ENCODE data around the gene BRICD5.
"Not testable (repeated sequence)": the region's sequence is repeated elsewhere in the genome, so short reads cannot be mapped to it uniquely, and the experiment has no call there.

The BRICD5 gene

DNA sequence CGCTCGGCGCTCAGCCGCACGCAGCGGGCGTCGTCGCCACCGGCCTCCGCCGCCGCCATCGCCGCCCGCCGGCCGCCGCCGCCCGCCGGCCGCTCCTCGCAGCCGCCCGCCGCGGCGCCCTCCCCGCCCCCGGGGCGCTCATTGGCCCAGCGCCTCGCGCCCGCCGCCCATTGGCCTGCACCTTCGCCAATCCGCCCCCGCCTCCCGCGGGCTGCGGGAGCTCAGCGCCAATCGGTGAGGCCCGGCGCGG lies 4.0 kb upstream of the BRICD5 start, which contains the start of gene PGP:
TSS of gene PGP (minus strand) at position 122 of the 250 bp plus-strand sequence. CDS start at position 59, 63 bp downstream.
- no peak for FAIRE-seq

DNA sequence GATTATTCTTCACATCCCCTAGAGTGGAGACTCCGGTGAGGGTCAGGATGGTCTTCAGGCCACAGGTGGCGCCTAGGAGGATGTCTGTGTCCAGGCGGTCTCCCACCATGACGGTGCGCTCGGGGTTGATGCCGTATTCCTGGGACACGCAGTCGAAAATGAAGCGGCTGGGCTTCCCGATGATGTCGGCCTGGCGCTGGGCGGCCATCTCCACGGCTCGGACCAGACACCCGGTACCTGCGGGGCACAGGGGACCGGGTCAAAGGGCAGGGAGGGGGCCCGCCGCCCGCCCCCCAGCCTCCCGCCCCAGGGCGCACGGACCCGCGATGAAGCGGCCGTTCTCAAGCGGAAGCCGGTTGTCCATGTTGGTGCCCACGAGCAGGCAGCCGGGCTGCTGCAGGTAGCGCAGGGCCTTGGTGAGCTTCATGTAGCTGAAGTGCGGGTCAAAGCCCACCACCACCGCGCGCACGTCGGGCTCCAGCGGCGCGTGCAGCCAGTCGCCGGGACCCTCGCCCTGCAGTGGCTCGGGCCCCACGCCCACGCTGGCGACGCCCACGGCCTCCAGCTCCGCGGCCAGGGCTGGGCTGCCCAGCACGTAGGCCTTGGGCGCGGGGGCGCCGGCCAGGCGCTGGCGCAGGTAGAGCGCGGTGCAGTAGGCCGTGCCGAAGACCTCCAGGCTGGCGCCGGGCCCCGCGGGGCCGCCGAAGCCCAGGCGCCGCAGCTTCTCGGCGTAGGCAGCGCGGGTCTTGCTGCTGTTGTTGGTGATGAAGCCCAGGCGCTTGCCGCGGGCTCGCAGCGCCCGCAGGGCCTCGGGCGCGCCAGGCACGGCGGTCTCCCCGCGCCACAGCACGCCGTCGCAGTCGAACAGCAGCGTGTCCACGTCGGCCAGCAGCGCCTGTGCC lies 3.4 kb upstream of the BRICD5 start:
- FAIRE-seq: no peak

DNA sequence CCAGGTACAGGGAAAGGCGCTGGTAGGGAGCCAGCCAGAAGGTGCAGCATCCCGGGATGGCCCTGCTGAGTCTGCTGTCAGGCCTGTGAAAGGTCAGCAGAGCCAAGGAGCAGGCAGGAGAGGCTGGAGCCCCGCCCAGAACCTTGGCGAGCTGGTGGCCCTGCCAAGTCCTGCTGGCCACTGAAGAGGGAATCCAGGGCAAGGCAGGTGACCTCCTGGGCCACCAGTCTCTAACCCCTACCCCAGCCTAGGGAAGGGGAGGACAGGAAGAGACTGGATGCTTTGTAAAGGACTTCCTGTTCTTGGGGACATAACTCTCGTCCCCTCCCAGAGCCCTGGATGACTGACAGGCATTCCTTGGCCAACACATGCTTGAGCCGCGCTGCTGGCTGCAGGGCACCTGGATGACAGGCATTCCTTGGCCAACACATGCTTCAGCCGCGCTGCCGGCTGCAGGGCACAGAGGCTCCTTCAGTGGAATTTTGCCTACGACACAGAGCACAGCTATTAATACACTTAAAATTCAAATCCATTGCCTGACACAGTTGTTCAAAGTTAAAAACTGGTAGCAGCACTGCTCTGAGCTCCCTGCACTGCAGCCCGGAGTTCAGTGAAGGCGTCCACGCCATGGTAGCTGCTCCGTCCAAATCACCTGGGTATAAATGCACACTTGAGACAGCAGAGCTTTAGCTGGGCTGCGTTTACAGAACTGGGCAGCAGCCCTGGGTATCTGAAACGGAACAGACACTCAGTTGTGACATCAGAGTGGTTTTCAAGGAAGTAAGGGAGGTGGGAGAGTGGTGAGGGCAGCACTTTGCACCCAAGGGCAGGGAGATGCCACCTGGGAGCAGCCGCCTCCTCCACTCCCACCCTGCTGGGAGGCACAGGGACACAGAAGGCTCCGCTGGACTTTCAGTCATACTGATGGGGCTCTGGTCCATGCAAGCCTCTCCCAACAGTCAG lies 2.0 kb upstream of the BRICD5 start:
- FAIRE-seq: peak; percentile 72

DNA sequence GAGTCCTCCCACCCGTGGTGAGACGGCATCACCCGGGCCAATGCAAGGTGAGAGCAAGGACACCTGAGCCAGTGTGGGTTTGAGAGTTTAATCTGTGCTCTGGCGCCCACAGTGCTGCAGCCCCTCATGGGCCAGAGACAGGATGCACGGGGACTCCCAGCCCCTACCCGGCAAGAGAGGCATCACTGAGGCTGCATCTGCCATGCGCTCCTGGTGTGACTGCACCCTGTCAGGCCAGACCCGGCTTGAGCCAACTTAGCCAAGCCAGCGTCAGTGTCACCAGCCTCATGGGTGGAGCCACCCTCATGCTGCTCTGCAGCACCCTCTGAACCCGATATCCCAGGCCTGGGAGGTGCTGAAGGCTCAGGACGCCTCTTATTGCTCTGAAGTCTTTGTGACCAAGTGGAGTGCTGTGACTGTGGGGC lies 1.3 kb upstream of the BRICD5 start:
- no peak for FAIRE-seq

DNA sequence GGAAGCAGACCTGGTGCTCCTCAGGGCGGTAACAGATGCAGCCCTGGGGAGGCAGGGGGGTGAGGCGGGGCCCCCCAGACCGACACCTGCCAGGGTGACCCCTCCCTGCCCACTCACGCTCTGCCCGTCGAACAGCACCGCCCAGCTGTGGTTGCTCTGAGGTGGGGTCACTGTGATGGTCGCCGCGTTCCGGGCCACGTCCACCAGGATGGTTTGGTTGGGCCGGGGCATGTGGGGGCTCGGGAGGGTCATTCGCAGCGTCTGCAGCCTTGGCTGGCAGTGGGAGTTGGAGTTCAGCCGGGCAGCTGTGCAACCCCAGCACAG lies 692 bp downstream of the BRICD5 start:
- no peak for FAIRE-seq

DNA sequence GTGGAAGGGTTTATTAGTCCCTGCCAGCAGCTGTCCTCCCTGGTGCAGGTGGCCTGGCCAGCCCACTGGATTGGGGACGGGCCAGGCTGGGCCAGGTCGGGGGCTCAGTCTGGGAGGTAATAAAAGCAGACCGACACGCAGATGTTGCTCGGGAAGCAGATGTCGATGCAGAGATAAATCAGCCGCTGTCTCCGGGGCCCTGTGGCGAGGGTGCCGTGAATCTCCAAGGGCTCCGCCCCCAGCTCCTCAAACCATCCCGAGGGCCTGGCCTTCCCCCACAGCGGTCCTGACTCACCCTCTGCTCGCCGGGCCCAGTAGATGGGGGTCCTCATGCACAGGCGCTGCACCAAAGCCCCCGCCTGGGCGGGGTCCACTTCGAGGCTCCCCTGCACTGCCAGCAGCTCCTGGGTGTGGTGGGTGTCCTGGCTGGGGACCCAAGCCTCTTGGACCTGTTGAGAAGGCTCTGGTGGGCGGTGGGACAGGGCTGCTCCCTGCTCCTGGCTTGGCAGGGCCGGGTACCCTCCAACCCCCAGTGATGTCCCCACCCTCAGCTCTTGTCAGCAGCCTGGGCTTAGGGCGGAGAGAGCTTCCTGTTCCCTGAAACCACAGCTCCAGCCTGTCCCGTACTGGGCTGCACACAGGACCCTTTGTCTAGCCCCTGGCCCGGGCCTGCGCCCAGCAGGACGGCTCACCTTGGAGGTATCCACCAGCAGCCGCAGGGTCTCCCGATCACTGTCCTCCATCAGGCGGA lies 1.2 kb downstream of the BRICD5 start:
- FAIRE-seq: no peak

DNA sequence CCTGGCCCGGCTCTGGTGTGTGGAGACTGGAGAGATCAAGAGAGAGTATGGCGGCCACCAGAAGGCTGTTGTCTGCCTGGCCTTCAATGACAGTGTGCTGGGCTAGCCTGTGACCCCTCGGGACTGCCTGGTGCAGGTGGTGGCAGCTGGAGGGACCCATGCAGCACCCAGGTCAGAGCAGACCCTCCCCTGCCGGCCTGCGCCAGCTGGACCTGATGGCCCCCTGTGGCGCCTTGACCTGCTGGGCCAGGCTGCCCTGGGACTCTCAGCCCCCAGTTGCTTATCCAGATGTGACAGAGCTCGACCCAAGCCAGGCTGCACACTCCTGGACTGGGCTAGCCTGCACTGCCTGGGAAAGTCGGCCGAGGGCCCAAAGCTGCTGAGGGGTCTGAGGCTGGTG lies 1.9 kb downstream of the BRICD5 start:
- FAIRE-seq: no peak

DNA sequence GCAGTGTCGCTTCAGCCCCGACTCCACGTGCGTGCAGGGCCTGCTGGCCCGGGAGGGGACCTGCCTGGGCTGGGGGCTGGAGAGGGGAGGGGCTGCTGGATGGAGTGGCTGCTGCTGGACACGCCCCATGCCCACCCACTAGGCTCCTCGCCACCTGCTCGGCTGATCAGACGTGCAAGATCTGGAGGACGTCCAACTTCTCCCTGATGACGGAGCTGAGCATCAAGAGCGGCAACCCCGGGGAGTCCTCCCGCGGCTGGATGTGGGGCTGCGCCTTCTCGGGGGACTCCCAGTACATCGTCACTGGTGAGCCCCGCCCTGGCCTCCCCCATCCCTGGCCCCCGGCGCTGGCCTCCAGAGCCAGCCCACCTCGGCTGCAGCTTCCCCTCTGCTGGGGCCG lies 2.4 kb downstream of the BRICD5 start:
- FAIRE-seq: no peak

DNA sequence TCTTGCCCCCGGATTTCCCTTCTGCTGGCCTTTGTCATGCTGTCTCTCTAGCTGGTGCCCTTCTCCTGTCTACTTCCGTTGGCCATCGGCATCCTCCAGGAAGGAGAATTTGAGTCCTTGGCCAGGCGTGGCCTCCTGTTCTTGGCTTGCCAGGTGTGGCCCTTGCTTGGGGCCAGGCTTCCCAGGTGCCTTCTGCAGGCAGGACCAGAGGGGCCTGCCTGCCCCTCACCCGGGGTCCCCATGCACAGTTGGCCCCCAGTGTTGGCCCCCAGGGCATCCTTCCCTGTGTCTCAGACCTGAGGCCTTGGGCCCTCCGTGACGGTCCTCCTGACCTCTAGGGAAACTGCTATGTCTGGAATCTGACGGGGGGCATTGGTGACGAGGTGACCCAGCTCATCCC lies 2.8 kb downstream of the BRICD5 start:
- no peak for FAIRE-seq

DNA sequence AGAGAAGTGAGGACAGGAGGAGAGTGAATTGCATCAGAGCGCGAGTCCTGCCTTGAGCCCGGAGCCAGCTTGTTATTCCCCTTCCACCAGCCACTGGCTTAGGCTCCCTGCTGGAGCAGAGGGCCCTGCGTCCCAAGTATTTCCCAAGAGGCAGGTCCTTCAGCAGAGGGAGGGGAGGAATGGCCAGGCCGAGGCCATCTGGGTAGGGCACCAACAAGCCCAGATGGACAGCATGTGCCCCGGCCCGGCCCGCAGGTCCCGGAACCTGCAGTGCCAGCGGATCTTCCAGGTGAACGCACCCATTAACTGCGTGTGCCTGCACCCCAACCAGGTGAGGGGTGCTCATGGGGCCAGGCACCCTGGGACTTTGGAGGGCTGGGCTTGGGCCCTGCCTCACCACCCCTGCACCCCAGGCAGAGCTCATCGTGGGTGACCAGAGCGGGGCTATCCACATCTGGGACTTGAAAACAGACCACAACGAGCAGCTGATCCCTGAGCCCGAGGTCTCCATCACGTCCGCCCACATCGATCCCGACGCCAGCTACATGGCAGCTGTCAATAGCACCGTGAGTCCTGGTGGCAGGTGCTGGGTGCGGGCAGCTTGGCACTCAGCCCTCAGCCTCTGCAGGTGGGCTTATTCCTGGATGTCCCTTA lies 3.8 kb downstream of the BRICD5 start:
- FAIRE-seq: no peak

DNA sequence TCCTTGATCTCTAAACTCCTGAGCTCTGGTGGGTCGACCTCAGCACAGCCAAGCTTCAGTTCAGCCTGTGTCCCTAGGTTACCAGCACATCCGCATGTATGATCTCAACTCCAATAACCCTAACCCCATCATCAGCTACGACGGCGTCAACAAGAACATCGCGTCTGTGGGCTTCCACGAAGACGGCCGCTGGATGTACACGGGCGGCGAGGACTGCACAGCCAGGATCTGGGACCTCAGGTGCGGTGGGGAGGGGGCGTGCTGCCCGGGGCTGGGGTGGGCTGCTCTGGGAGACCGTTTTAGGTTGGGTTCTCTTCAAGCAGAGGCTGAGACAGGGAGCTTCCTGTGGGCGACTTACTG lies 4.3 kb downstream of the BRICD5 start:
- FAIRE-seq: no peak

DNA sequence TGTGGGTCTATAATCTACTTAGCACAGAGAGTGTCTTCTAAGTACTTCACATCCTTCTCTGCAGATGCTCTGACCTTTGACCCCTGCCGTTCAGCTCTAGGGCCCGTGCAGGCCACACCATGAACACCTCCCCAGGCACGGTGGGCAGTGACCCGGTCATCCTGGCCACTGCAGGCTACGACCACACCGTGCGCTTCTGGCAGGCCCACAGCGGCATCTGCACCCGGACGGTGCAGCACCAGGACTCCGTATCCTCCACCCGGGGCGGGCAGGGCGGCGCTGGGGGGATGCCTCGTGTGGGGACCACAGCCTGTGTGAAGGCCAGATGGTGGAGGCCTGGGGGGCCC lies 4.7 kb downstream of the BRICD5 start:
- FAIRE-seq: no peak

DNA sequence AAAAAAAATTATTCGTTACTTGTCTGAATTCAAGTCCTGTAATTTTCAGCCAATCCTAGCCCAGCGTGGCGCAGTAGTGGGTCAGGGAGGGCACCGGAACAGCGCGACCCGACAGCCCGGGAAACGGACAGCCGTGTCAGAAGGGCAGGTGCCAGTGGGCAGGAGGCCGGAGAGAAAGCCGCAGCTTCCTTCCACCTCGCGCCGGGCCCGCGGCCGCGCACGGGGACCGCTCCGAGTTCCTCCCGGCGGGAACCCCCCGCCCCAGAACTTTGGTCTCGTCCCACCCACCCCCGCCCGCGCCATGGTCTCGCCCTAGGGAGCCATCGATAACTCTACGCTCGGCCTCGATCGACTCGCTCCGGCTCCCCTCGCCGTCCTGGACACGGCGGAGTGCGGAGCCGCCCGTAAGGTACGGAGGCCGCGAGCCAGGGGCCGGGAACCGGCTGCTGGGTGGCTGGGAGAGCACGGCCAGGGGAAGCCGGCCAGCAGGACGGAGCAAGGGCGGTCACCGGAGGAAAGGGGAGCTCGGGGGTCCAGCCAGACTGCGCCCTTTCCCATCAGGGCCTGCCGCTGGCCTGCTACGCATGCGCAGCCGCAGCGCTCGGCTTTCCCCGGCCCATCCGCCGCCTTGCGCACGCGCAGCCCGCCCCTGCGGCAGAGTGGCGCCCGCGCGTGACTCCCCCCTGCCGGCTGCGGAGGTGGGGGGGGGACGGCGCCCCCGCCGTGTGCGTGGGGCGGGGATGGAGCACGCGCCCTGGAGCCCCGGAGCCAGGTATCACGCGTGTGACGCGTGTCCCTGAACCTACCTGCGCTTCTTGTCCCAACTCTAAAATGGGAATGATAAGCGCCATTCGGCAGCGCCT lies 5.3 kb downstream of the BRICD5 start, which contains the start of gene MLST8:
TSS of gene MLST8 (plus strand) at position 351 of the 863 bp plus-strand sequence. CDS start 632 bp downstream, outside the sequence.
- FAIRE-seq: no peak

DNA sequence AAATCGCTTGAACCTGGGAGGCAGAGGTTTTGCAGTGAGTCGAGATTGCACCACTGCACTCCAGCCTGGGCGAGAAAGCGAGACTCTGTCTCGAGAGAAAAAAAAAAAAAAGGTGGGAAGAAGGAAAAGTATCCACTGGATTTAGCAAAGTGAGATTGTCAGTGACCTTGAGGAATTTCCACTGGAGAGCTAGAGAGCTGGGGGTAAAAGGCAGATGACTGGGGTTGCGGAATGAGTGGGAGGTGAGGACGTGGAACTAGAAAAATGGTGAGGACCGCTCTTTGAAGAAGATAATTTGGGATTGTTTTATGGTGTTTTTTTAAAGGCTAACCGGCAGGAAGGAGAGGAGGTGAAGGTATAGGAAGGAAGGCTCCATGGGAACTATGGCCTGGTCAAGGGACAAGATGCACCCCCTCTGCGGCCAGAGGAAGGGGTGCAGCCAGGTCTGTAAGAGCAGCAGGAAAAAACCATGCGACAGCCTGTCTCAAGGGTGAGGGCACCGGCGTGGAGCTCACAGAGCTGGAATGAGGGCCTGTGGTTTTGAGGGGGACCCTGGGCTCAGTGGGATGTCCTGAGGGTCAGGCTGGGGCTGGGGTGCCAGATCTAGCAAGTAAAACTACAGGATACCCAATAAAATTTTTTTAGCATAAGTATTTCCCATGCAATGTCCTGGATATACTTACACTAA lies 6.1 kb downstream of the BRICD5 start:
- no peak for FAIRE-seq

DNA sequence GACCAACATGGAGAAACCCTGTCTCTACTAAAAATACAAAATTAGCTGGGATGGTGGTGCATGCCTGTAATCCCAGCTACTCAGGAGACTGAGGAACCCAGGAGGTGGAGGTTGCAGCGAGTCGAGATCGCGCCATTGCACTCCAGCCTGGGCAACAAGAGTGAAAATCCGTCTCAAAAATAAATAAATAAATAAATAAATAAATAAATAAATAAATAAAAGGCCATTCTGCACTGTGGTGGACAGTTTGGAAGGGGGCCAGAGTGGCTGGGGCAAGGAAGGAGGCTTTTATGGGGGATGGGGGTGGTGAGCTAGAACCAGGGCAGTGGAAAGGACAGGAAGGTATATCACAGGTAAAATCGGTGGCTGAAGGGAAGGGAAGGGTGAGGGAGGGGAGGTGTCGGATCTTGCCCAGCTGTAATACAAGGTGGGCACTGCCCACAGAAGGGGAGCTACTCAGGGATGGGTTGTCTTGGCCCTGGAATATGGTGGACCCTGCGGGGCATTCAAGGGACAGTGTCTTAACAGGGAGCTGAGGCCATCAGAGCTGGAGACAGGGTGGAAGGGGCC lies 7.5 kb downstream of the BRICD5 start:
- not testable (repeated sequence) for FAIRE-seq

DNA sequence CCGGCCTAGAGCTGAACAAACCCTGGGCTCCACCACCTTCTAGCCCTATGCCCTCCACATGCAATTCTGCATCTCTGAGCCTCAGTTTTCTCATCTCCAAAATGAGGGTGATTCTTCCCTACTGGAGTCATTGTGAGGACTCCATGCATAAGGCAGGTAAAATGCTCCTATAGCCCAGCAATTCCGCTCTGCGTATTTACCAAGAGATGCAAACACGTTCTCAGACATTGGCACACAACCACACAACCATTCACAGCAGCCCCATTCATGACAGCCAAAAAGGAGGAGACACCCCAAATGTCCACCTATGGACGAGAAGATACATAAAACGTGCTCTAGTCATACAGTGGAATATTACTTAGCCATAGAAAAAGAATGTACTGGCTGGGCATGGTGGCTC lies 10.3 kb downstream of the BRICD5 start:
- no peak for FAIRE-seq

DNA sequence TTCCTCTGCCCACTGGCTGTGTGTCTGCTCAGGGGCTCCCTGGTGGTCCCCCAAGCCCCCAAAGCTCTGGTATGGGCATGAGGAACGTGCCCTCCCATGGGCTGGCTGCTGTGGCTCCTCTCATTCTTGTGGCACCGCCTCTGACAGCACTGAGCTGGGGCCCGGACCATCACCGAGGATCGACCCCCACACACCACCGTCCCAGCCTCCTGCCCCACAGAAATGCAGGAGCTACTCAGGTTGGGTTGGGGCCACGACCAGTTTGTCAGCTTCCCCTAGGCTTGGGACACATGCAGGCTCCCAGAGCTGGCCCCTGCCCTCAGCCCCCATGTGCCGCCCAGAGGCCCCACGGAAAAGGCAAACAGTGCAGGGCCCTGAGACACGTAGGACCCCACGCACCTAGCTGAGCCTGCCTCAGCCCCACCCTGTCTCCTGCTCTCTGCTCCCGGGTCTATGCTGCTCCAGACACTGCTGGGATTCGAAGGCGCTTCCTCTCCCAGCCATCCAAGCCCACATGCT lies 11.0 kb downstream of the BRICD5 start:
- FAIRE-seq: no peak

DNA sequence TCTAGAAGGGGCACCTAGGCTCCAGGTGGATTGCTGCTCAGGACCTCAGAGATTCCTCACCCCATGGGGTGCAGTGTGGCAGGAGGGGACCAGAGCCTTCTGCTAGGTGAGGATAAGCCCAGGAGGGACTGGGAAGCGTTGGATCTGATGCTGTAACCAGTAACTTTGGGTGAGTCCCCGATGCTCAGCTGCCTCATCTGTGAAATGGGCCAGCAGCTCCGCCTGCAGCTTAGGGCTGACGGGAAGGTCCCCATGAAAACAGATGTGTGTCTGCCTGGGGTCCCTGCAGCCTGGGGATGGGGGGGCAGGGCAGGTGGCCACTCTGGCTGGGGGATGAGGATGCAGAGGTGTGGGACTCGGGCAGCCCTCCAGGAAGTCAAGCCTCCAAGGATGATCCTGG lies 11.6 kb downstream of the BRICD5 start:
- FAIRE-seq: no peak

DNA sequence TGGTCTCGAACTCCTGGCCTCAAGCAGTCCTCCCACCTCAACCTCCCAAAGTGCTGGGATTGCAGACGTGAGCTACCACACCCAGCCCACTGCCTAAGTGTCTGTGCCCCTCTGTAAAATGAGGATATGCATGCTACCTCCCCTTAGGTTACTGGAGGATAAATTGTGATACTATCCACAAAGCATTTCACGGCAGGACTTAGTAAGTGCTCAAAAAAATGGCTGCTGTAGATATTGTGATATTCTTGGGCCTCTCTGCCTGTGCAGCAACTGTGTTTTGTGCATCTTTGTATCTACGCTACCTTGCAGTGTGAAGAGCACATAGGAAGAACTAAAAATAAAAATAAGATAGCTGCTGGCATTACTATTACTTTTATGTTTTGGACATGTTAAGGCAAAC lies 12.4 kb downstream of the BRICD5 start:
- no peak for FAIRE-seq

DNA sequence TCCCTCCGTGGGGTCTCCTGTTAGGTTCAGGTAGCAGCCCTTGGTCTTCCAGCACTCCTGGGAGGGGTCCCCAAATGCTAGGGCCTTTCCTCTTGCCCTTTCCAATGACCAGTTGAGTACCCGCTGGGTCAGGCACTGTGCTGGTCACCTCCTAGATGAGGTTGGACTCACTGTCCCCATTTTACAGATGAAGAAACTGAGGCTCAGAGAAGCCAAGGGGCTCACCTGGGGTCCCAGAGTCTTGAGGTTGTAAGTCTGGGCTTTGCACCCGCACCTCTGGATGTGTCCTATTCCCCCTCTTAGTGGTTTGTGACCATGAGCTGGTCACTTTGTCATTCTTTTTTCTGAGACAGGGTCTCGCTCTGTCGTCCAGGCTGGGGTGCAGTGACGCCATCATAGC lies 12.9 kb downstream of the BRICD5 start:
- no peak for FAIRE-seq

All from G401.6 (cell line).